Measurements from ENCODE around the gene CYTH2. TPM values are rescaled to one million over a fixed set of nuclear protein-coding genes. Genes with fewer than 3 reads are reported as not detected.

CYTH2 gene
- 49.0 and 54.6 TPM in 2 replicates for total RNA-seq (2014; rRNA removed; shearing (Covaris generic))

GRCh38 chr19:48469289-48469881, at the start of gene CYTH2:
TSS of gene CYTH2 (plus strand) at chr19:48469369. CDS start at chr19:48469508, 139 bp downstream.
- peaks cover 8% of the 10 kb centered on the region; the same call in 1 of the 2 replicates for H3K4me1 ChIP-seq (replicated peaks)
- no peaks in the 10 kb centered on the region for H3K9me3 ChIP-seq (replicated peaks)
- H3K4me3 ChIP-seq: peak within 1 kb of the TSS; percentile 91
- H3K36me3 ChIP-seq: peaks cover 48% of the 10 kb centered on the region
- no peaks in the 10 kb centered on the region for H3K27me3 ChIP-seq (replicated peaks)
- H3K27ac ChIP-seq: peak within 1 kb of the TSS; percentile 98
- DNase-seq (ENCODE audit: low read depth in 1 of 2, low spot score in 2 of 2): peak in 1 of 2 experiments; percentile 92

- H3K9me3 ChIP-seq (replicated peaks): no peaks in the 10 kb centered on the region
- no peak for DNase-seq (ENCODE audit: low read depth in 1 of 2, low spot score in 2 of 2)
Measured at GRCh38 chr19:48421548-48421947, 47.6 kb upstream of the CYTH2 start.

GRCh38 chr19:48424694-48425219, 44.4 kb upstream of the CYTH2 start:
- H3K27ac ChIP-seq: peak overlapping the region; percentile 74
- DNase-seq (ENCODE audit: low read depth in 1 of 2, low spot score in 2 of 2): peak; percentile 80 to 86
- H3K4me3 ChIP-seq: 0 out of 2 replicates have a peak overlapping the region, but pooled peaks have one; percentile 2
- no peaks in the 10 kb centered on the region for H3K9me3 ChIP-seq (replicated peaks)
- no peaks in the 10 kb centered on the region for H3K27me3 ChIP-seq (replicated peaks)
- H3K36me3 ChIP-seq: no peaks in the 10 kb centered on the region
- peaks cover 14% of the 10 kb centered on the region for H3K4me1 ChIP-seq (replicated peaks)

More at GRCh38 chr19:48421548-48421947, 47.6 kb upstream of the CYTH2 start:
- H3K27me3 ChIP-seq (replicated peaks): no peaks in the 10 kb centered on the region
- H3K4me3 ChIP-seq: no peak overlapping the region
- peaks cover 14% of the 10 kb centered on the region for H3K4me1 ChIP-seq (replicated peaks)
- H3K27ac ChIP-seq: no peak overlapping the region
- H3K36me3 ChIP-seq: no peaks in the 10 kb centered on the region

GRCh38 chr19:48428670-48429069, 40.5 kb upstream of the CYTH2 start:
- no peak for DNase-seq (ENCODE audit: low read depth in 1 of 2, low spot score in 2 of 2)
- Histone ChIP-seq H3K36me3 (no peaks in the 10 kb centered on the region), H3K4me1 (replicated peaks) (peaks cover 14% of the 10 kb centered on the region), H3K9me3 (replicated peaks) (0 out of 2 replicates have a peak, but pooled peaks cover 4% of the 10 kb centered on the region), H3K27me3 (replicated peaks) (no peaks in the 10 kb centered on the region), H3K4me3 (no peak overlapping the region), H3K27ac (no peak overlapping the region)

GRCh38 chr19:48433337-48433736, 35.8 kb upstream of the CYTH2 start:
- H3K4me1 ChIP-seq (replicated peaks): no peaks in the 10 kb centered on the region
- no peaks in the 10 kb centered on the region for H3K27me3 ChIP-seq (replicated peaks)
- no peaks in the 10 kb centered on the region for H3K36me3 ChIP-seq
- no peak overlapping the region for H3K27ac ChIP-seq
- DNase-seq (ENCODE audit: low read depth in 1 of 2, low spot score in 2 of 2): no peak
- no peak overlapping the region for H3K4me3 ChIP-seq
- H3K9me3 ChIP-seq (replicated peaks): 0 out of 2 replicates have a peak, but pooled peaks cover 4% of the 10 kb centered on the region

DNA sequence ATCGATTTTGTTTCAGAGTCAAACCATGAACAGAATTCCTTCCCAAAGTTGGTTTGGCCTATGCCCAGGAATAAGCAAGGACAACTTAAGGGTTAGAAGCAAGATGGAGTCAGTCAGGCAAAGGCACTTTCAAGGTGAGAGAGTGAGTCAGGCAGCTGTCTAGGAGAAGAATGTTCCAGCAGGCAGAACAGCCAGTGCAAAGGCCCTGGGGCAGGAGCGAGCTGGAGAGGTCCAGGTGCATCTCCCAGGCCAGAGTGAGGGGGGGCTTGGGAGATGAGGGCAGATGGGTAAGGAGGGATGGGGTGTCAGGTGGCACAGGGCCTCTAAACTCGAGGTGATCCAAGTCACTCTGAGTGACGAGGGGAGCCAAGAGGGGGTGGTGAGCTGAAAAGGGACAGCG, 32.6 kb upstream of the CYTH2 start:
- H3K4me1 ChIP-seq (replicated peaks): no peaks in the 10 kb centered on the region
- H3K27me3 ChIP-seq (replicated peaks): no peaks in the 10 kb centered on the region
- H3K27ac ChIP-seq: no peak overlapping the region
- no peaks in the 10 kb centered on the region for H3K9me3 ChIP-seq (replicated peaks)
- H3K36me3 ChIP-seq: no peaks in the 10 kb centered on the region
- no peak for DNase-seq (ENCODE audit: low read depth in 1 of 2, low spot score in 2 of 2)
- H3K4me3 ChIP-seq: no peak overlapping the region

GRCh38 chr19:48441360-48442050, 27.7 kb upstream of the CYTH2 start:
- no peak for DNase-seq (ENCODE audit: low read depth in 1 of 2, low spot score in 2 of 2)
- no peaks in the 10 kb centered on the region for H3K9me3 ChIP-seq (replicated peaks)
- peaks cover 9% of the 10 kb centered on the region for H3K36me3 ChIP-seq
- no peak overlapping the region for H3K27ac ChIP-seq
- H3K4me3 ChIP-seq: no peak overlapping the region
- H3K27me3 ChIP-seq (replicated peaks): peaks cover 16% of the 10 kb centered on the region
- H3K4me1 ChIP-seq (replicated peaks): peaks cover 24% of the 10 kb centered on the region

DNA sequence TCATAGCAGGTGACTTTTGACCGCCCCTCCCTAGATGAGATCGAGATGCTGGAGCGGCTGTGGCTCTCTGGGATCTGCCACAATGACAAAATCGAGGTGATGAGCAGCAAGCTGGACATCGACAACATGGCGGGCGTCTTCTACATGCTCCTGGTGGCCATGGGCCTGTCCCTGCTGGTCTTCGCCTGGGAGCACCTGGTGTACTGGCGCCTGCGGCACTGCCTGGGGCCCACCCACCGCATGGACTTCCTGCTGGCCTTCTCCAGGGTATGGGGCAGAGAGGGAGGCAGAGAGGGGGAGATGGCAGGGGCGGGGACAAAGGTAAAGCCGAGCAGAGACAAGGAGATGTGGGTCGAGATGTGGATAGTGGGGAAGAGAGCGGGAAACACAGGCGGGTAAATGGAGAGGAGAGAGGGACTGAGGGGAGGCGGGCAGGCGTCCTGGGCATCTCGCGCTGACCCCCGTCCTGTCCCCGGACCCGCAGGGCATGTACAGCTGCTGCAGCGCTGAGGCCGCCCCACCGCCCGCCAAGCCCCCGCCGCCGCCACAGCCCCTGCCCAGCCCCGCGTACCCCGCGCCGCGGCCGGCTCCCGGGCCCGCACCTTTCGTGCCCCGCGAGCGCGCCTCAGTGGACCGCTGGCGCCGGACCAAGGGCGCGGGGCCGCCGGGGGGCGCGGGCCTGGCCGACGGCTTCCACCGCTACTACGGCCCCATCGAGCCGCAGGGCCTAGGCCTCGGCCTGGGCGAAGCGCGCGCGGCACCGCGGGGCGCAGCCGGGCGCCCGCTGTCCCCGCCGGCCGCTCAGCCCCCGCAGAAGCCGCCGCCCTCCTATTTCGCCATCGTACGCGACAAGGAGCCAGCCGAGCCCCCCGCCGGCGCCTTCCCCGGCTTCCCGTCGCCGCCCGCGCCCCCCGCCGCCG, 26.8 kb upstream of the CYTH2 start:
- no peaks in the 10 kb centered on the region for H3K9me3 ChIP-seq (replicated peaks)
- H3K36me3 ChIP-seq: peaks cover 17% of the 10 kb centered on the region
- peaks cover 16% of the 10 kb centered on the region for H3K27me3 ChIP-seq (replicated peaks)
- peaks cover 26% of the 10 kb centered on the region for H3K4me1 ChIP-seq (replicated peaks)
- H3K27ac ChIP-seq: no peak overlapping the region
- DNase-seq (ENCODE audit: low read depth in 1 of 2, low spot score in 2 of 2): no peak
- no peak overlapping the region for H3K4me3 ChIP-seq

DNA sequence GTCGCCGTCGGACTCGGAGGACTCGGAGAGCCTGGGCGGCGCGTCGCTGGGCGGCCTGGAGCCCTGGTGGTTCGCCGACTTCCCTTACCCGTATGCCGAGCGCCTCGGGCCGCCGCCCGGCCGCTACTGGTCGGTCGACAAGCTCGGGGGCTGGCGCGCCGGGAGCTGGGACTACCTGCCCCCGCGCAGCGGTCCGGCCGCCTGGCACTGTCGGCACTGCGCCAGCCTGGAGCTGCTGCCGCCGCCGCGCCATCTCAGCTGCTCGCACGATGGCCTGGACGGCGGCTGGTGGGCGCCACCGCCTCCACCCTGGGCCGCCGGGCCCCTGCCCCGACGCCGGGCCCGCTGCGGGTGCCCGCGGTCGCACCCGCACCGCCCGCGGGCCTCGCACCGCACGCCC, 25.9 kb upstream of the CYTH2 start:
- Histone ChIP-seq H3K27me3 (replicated peaks) (peaks cover 16% of the 10 kb centered on the region), H3K4me1 (replicated peaks) (peaks cover 29% of the 10 kb centered on the region), H3K36me3 (peaks cover 26% of the 10 kb centered on the region), H3K9me3 (replicated peaks) (no peaks in the 10 kb centered on the region), H3K27ac (no peak overlapping the region), H3K4me3 (no peak overlapping the region; the same call in 1 of the 2 replicates)
- no peak for DNase-seq (ENCODE audit: low read depth in 1 of 2, low spot score in 2 of 2)

DNA sequence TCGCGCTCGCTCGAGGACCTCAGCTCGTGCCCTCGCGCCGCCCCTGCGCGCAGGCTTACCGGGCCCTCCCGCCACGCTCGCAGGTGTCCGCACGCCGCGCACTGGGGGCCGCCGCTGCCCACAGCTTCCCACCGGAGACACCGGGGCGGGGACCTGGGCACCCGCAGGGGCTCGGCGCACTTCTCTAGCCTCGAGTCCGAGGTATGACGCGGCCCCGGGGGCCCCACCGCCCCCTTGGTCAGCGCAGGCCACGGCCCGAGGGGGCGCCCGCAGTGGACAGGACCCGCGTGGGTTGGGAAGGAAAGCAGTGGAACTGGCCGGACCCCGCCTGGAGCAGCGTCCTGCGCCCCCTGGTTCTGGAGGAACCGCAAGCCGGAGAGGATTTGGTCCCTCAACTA, 25.4 kb upstream of the CYTH2 start:
- DNase-seq (ENCODE audit: low read depth in 1 of 2, low spot score in 2 of 2): no peak
- H3K9me3 ChIP-seq (replicated peaks): no peaks in the 10 kb centered on the region
- peaks cover 31% of the 10 kb centered on the region for H3K36me3 ChIP-seq
- no peak overlapping the region for H3K4me3 ChIP-seq
- peaks cover 29% of the 10 kb centered on the region for H3K4me1 ChIP-seq (replicated peaks)
- H3K27me3 ChIP-seq (replicated peaks): peaks cover 16% of the 10 kb centered on the region
- no peak overlapping the region for H3K27ac ChIP-seq

GRCh38 chr19:48444129-48444935, 24.8 kb upstream of the CYTH2 start:
- Histone ChIP-seq H3K4me1 (replicated peaks) (peaks cover 29% of the 10 kb centered on the region), H3K4me3 (peak overlapping the region; percentile 84), H3K36me3 (peaks cover 36% of the 10 kb centered on the region), H3K27ac (no peak overlapping the region), H3K27me3 (replicated peaks) (peaks cover 16% of the 10 kb centered on the region), H3K9me3 (replicated peaks) (no peaks in the 10 kb centered on the region)
- DNase-seq (ENCODE audit: low read depth in 1 of 2, low spot score in 2 of 2): no peak

DNA sequence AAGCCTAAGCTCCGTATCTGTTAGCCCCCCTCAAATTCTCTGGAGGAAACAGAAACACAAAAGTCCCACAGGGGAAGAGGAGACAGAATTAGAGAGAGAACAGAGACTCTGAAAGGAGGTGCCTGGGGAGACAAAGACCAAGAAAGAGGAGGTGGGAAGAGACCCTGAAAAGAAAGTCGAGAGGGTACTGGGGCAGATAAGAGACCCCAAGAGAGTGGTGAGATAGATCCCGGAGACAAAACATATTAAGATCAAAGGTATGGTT, 24.3 kb upstream of the CYTH2 start:
- no peaks in the 10 kb centered on the region for H3K9me3 ChIP-seq (replicated peaks)
- H3K4me3 ChIP-seq: peak overlapping the region; percentile 84
- no peak overlapping the region for H3K27ac ChIP-seq
- H3K4me1 ChIP-seq (replicated peaks): peaks cover 29% of the 10 kb centered on the region
- peaks cover 40% of the 10 kb centered on the region for H3K36me3 ChIP-seq
- peaks cover 16% of the 10 kb centered on the region for H3K27me3 ChIP-seq (replicated peaks)
- DNase-seq (ENCODE audit: low read depth in 1 of 2, low spot score in 2 of 2): no peak

- Histone ChIP-seq H3K4me3 (peak overlapping the region; percentile 84), H3K4me1 (replicated peaks) (peaks cover 29% of the 10 kb centered on the region), H3K27ac (peak overlapping the region; percentile 87), H3K27me3 (replicated peaks) (peaks cover 16% of the 10 kb centered on the region), H3K36me3 (peaks cover 43% of the 10 kb centered on the region), H3K9me3 (replicated peaks) (no peaks in the 10 kb centered on the region)
- peak in 1 of 2 experiments; percentile 65 for DNase-seq (ENCODE audit: low read depth in 1 of 2, low spot score in 2 of 2)
Measured at GRCh38 chr19:48445256-48445605, 23.9 kb upstream of the CYTH2 start.

Measured in SJSA1 (cell line).